GM19023 (cell line): Measurements from ENCODE around the gene RAPGEF5.
A peak's percentile ranks its signal among the peaks of the same experiment; 100 is the strongest.

ENCODE experiments used
- ATAC-seq: cut with Tn5 transposase; IDR thresholded peaks from one replicate; pipeline ENCODE4 v1.9.1; 2021; ENCODE audit warnings: mild to moderate bottlenecking, moderate library complexity; ENCODE audit not compliant: unreplicated experiment

Gene RAPGEF5

DNA sequence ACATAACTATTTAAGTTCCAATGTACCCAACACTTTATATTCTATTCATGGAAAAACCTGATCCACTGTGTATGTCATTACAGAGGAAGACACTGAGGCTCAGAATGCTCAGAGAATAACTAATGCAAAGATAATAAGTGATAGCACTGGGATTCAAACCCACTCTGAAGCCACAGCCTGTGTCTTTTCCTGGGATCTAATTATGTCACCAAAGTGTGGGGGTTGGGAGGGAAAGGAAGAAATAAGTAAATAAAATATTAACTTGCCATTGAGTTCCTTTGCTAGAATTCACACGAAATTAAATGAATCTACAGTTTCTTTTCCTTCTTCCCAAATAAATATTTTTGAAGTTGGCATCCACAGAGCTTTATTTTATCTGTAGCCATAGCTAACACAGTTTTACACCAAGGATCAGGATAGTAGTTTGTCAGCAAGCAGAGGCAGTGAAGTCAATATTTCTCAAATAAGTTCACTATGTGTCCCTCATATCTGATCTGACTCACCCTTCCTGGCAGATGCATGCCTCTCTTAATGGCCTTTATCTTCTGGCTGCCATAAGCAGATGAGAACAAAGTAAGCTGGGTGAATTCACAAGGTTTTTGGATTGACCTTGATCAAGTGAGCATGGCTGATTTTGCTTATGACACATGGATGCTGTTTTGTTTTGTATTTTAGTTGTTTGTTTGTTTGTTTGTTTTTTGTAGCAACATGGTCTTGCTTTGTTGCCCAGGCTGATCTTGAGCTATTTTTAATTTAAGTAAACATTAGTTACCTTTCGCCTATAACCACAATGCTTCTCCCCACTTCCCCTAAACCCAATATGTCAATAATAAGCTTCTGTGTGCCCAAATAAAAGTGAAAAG lies 6.3 kb downstream of the RAPGEF5 start:
- peak; percentile 53 for ATAC-seq

- no peak for ATAC-seq
These were observed 8.6 kb downstream of the RAPGEF5 start for GRCh38 chr7:22348379-22348778.

DNA sequence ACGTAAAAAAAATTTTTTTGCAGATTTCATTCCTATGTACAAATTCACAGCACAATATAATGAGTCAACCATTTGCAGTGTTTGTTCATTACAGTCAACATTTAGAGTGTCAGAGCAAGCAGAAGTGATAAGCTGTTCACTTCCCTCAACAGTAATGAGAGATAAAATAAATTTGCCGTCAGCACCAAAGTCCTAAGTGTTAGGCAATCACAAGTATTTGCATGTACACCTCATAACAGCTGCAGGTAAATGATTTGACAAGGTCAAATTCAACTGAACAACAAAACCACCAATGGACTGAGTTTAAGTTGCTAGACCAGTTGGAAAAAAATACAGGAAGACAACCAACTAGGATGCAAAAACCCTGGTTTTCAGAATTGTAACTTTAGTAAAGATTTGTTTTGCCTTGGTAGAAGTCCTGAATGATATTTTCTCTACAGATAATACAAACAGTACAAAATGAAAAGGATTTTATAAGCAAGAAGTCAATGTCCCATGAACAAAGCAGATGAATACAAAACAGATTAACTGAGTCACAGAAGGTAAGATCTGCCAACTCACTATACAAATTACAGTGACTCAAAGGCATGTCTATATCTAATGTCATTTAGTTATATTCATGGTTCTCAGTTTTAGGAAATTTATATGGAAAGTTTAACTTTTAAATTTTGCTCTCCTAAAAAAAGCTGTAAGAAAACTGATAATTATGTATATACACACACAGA lies 10.4 kb downstream of the RAPGEF5 start:
- no peak for ATAC-seq

- no peak for ATAC-seq
These were observed 12.3 kb downstream of the RAPGEF5 start for GRCh38 chr7:22344655-22345054.

DNA sequence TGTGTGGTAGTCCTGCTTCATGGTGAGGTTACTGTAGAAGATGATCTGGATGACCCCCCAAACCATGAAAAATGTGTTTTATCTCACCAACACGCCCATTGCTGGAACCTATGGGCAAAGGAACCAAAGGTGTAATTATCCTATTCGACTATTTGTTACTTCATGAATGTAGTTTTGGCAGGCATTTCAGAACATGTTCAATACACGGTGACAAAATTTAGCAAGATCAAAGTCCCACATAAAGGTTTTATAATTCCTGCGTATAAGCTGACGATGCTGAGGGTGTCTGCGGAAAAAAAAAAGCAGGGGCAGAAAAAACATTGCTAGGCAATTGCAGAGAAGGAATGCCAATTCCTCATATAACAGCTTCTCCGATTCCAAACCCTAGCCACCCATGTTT lies 13.3 kb downstream of the RAPGEF5 start:
- ATAC-seq = no peak

DNA sequence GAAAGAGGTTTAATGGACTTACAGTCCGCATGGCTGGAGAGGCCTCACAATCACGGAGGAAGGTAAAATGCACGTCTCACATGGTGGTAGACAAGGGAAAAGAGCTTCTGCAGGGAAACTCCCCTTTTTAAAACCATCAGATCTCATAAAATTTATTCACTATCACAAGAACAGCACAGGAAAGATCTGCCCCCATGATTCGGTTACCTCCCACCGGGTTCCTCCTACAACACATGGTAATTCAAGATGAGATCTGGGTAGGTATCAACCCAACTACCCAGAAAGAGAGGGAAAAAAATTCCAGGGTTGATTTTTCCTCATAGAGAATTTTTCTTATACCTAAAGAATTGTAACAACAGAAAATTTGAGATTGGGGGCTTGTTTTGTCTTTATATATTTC lies 13.9 kb downstream of the RAPGEF5 start:
- ATAC-seq = no peak

- no peak for ATAC-seq
These were observed 17.1 kb downstream of the RAPGEF5 start for GRCh38 chr7:22339725-22340390.

- no peak for ATAC-seq
These were observed 18.1 kb downstream of the RAPGEF5 start for GRCh38 chr7:22338877-22339276.

DNA sequence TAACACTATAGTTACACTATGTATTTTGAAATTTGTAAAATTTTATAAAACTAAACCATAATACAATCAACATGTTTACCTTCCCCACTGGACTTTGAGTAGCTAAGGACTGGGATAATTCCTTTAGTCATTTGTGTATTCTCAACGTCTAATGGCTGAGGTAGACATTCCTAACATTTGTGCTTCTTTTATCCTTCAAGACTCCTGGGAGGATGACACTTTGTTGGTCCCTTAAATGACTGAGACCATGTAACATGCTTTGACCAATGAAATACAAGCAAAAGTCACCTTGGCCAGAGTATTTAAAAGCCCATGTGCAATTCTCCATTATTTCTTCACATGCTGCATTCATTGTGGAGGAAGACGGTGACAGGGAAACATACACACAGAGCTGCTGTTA lies 18.5 kb downstream of the RAPGEF5 start:
- ATAC-seq = no peak

DNA sequence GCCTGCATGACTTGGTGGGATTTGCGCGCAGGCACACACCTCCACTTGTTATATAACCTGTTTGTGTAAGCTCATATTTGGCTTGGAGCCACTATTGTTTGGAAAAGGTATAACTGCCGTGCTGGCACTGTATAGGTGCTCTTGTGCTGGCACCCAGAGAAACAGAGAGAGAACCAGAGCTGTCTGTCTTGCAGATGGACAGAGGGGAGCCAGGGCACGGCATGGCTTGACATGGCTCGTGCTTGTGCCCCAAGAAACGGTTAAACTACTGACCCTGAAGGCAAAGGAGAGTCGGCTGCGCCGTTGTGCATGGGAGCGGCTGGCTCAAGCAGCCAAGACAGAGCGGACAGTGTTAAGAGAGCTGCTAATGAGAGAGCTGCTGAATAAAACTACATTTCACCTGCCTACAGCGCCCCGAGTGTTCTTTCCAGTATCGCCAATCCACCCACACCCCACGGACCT lies 23.2 kb downstream of the RAPGEF5 start:
- no peak for ATAC-seq

DNA sequence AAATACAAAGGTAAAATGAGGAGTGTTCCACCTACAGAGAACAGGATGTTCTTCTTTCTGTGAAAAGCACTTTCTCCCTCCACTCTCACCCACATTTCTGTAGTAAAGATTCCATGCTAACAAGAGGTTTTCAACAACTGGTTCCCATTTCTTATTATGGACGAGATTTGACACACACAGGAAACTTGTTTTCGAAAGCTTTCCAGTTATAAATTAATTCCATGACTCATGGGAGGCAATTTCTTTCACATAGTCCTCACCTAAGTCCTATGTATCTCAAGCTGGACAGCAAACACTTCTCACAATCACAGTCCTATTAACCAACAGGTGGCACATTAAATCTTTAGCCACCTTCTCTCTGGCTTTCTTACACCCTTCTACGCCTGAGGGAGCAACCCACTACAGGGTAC lies 24.5 kb downstream of the RAPGEF5 start:
- no peak for ATAC-seq

DNA sequence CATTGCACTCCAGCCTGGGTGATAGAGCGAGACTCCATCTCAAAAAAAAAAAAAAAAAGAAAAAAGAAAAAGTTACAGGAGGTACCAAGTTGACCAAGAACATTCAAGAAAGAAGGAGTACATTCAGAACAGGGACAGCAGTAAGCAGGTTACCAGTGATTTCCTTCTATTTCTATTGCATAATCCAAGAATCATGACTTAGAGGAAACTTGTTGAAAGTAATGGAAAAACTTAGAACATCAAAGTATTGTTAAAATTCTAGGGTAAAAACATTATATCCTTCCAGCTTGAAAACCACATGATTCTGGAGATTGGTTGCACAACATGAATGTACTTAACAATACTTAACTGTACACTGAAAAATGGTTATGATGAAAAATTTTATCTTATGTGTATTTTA lies 25.2 kb downstream of the RAPGEF5 start:
- ATAC-seq = no peak

- ATAC-seq = no peak
These were observed 26.1 kb downstream of the RAPGEF5 start for GRCh38 chr7:22330903-22331302.

DNA sequence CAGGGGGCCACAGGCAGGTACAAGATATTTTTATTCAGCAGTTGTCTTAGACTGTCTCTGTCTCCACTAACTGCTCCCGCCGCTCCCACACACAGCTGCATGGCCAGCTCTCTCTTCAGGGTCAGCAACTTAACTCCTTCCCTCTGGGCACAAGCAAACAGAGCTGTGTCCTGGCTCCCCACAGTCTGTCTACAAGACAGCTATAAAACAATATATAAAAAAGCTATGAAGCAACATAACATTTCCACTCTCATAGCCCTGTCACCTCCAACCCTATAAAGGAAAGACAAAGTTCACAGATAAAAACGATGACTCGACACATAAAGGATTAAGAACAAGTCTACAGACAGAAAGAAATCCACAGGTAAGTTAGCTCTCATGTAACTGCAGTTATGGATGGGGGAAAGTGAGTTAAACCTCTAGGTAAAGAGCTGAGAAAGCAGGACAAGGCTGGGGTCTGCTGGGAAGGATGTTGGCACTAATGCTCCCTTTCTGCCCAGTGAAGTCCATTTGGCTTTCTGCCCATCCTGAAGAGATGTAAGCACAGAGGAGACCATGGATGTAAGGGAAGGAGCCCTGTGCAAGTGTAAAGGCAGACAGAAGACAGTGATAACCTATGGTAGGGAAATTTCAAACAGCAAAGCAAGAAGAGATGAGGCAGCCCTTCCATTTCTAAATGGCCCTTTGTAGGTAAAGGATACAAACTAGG lies 27.0 kb downstream of the RAPGEF5 start:
- ATAC-seq = no peak

DNA sequence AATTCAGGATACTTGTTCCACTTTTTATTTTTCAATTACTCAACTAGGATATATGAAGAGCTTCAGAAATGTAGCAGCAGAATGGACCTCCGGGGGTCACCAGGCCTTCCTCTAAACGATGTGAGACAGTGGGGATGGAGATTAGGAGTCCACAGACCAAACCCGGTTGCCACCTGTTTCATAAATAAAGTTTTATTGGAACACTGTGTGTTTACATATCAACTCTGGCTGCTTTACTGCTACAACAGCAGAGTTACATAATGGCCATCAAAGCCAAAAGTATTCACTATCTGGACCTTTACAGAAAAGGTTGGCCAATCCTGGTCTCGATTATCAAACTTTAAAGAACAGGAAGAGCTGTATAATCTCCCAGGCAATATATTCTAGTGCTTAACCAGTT lies 30.8 kb downstream of the RAPGEF5 start:
- no peak for ATAC-seq

- no peak for ATAC-seq
These were observed 31.3 kb downstream of the RAPGEF5 start for GRCh38 chr7:22325671-22326070.

GRCh38 chr7:22323714-22324113 lies 33.2 kb downstream of the RAPGEF5 start:
- ATAC-seq = no peak

DNA sequence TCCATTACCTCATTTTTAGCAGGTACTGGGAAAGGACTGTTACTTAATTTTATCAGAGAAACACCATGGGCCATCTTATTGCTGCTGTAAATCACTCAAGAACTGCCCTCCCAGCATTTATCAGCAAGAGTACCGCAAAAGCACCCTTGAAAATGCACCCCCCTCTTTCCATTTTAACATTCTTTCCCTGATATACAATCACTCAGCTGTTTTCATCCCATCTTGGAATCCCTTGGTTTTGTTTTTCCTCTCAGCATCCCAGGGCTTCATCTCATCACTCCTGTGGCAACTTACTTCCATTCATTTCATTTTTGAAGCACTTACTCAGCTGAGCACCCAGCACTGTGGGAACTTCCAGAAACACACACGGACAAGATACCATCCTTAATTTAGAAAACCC lies 36.5 kb downstream of the RAPGEF5 start:
- no peak for ATAC-seq

DNA sequence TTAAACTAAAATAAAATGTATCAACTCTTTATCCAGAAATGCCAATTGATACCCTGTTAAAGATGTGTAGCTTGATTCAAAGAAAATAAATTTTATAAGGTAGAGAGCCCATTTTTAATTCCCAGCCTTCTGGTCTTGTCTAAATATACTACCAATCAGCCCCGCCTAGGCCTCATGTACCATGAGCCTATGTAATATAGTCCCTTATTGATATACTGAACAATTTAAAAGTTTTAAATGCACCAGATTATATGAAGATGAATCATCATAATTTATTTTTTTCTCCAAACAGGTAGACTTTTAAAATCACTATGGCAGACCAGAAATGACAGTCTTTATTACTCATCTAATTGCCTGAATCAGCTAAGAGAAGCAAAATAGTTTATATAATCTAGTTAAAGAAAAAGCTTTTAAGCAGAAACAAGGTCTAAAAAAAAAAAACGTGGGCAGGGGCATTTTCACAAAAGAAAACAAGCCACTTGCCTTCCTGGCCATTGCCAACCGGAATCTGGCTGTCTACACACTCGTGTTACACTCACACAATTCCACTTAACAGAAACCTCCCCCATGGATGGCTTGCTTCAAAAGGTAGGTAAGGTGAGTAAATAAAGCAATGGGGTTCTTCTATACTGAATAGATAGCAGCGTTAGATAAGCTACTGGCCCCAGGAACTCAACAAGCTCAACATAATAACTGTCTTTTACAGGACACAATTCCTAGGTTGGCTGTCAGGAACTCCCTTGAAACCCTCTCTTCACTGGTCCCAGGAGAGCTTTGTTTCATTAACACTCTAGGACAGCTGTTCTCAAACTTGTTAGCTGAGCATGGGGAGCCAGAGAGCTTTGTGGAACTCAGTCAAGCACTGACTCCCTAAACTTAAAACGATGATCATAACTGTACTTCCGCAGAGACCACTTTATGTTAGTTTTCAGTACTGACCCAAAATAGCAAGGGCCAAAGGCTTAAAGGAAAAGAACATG lies 37.2 kb downstream of the RAPGEF5 start:
- ATAC-seq = no peak

GRCh38 chr7:22318376-22318775 lies 38.6 kb downstream of the RAPGEF5 start:
- no peak for ATAC-seq
